Fibroblast of lung (primary cell): ENCODE measurements around the gene BECN2.

Experiments
- EZH2 ChIP-seq: IDR thresholded peaks from 2 replicates; pipeline ENCODE4 v1.5.1; 2012; ENCODE audit warnings: low read length, control low read depth, mild to moderate bottlenecking; ENCODE audit errors: missing control alignments
- TF ChIP-seq, protein P1 (sequence below), 2 donors: IDR thresholded peaks in 1 of 2; conservative IDR thresholded peaks in 1 of 2; 1 replicate in 1 of 2; 2 replicates in 1 of 2; pipeline ENCODE4 v1.5.1; 2011 to 2012; ENCODE audit warnings: low read length in 2 of 2, control low read depth in 1 of 2, inconsistent platforms in 1 of 2, low read depth in 1 of 2, mild to moderate bottlenecking in 1 of 2

DNA sequence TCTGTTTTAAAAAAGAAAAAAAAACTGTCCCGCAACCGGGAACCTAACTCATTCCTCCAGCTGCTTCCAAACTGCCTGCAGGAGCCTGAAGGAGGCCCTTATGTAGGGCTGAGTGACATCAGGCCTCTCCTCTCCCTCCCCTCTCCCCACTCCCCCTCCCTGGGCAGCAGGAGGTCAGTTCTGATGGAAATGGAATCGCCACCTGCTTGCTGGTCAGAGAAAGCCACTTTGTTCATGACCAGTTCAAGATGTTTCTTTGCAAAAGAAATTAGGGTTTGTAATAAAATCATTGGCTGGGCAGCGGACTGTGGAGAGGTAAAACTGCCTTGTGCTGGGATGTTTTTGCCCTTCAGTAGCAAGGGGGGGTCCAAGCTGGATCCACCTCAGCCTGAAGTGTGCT lies 41.5 kb downstream of the BECN2 start, which contains the start of gene MAP1LC3C:
- TF ChIP-seq, protein P1, sequence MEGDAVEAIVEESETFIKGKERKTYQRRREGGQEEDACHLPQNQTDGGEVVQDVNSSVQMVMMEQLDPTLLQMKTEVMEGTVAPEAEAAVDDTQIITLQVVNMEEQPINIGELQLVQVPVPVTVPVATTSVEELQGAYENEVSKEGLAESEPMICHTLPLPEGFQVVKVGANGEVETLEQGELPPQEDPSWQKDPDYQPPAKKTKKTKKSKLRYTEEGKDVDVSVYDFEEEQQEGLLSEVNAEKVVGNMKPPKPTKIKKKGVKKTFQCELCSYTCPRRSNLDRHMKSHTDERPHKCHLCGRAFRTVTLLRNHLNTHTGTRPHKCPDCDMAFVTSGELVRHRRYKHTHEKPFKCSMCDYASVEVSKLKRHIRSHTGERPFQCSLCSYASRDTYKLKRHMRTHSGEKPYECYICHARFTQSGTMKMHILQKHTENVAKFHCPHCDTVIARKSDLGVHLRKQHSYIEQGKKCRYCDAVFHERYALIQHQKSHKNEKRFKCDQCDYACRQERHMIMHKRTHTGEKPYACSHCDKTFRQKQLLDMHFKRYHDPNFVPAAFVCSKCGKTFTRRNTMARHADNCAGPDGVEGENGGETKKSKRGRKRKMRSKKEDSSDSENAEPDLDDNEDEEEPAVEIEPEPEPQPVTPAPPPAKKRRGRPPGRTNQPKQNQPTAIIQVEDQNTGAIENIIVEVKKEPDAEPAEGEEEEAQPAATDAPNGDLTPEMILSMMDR (conservative IDR thresholded peaks at IDR 0.05 in 1 of 2, IDR thresholded peaks at IDR 0.05 in 1 of 2; ENCODE audit: low read depth in 1 of 2, low read length in 2 of 2): no peak
- TF ChIP-seq EZH2: no peak
